ENCODE measurements around the gene NME5. TPM values are rescaled to one million over a fixed set of nuclear protein-coding genes. Genes with fewer than 3 reads are reported as not detected.

The NME5 gene, protein sequence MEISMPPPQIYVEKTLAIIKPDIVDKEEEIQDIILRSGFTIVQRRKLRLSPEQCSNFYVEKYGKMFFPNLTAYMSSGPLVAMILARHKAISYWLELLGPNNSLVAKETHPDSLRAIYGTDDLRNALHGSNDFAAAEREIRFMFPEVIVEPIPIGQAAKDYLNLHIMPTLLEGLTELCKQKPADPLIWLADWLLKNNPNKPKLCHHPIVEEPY
- not detected in 2 replicates for total RNA-seq (2014; rRNA removed; shearing (Covaris generic))

DNA sequence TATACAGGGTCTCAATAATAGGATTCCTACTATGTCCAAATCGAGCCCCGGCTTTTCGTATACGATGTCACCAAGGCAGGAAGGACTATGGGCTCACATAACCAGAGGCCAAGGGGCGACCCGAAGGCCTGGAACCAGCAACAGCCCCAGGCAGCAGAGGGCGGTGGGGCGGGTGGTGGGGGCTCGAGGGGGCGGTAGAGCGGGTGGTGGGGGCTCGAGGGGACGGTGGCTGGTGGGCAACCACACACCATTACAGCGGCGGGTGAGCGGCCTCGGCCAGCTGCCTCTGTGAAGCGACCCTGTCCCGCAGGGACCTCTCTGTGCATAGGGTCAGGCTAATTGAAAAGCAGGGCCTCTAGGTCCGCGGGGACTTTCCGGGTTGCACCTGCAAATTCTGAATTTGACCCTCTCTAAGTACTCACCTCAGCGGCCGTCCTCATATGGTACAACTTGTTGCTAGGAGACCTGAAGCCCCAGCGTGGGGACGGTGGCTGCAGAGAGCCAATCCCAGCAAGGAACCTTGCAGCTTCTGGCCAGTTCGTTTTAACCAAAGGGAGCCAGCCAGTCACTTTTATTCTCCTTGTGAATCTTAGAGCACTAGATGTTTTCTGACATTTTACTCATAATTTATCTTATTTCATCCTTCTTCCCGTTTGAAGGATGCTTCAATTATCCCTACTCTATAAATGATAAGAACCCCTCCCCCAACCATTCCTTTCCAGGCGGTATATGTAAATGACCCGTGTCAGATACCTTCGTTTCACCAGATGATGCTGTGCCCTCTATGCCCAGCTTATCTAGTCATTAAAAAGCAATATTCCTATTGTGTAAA, at the start of gene NME5:
Gene NME5 (minus strand): TSS at position 480 of the 832 bp plus-strand sequence. CDS start 648 bp downstream, outside the sequence.

DNA sequence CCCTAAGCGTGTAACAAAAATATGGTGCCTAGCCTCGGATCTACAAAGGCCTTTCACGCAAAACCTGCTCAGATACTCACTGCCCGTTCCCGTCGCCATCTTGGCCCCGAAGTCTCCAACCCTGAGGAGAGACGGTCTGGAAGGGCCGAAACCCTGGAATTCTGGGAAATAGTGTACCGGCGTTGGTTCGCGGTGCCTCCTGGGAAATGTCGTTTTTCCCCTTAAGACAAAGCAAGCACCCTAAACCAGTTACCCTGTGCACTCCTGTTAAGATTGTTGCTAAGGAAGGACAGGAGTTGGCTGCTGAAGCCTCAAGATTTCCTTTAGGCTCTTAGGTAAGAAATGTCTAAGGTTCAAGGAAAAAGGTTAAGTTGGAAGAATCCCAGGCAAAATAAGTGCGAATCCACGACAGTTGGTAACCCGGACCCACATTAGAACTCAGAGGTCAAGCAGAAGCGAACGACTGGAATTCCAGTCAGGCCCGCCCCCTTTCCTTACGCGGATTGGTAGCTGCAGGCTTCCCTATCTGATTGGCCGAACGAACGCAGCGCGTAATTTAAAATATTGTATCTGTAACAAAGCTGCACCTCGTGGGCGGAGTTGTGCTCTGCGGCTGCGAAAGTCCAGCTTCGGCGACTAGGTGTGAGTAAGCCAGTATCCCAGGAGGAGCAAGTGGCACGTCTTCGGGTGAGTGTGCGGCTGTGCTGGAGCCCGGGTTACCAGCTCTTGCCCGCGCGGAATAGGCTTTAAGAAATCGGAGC, 39.5 kb upstream of the NME5 start, which contains the start of the genes BRD8 and KIF20A:
Gene BRD8 (minus strand): TSS at position 115 of the 761 bp plus-strand sequence. CDS start 16 bp downstream, at position 99.
Gene KIF20A (plus strand): TSS at position 597 of the 761 bp plus-strand sequence. CDS start 569 bp downstream, outside the sequence.

DNA sequence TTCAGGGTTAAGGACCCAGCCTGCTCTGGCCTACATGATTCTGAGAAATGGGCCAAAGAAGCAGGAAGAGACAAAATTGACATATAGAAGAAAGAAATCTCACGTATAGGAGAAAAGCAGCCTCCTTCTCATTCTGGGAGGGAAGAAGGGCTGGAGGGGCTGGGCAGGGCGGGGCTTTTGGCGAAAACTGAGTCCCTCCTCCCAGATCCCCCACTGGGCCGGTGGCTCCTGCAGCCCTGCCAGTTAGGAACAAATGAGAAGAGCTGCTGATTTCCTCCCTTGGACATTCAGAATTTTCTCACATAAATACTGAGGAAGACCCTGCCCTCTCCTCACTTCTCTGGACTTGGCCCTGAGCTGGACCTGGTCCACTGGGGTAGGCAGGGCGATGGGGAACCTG, 55.5 kb downstream of the NME5 start, which contains the start of gene WNT8A:
Gene WNT8A (plus strand): TSS at position 332 of the 400 bp plus-strand sequence. CDS start 95 bp downstream, outside the sequence.

Small RNAs within 50 kb of the gene (small RNA-seq; reads per million reads assigned to genes)
- not detected for gene RNU6-1148P
- not detected for gene RNU6-460P
- not detected for gene RNU6-888P

Other genes with a start within 250 kb of the NME5 start
- not detected in 2 replicates for gene PKD2L2, start 250.0 kb downstream of the NME5 start, total RNA-seq (2014; rRNA removed; shearing (Covaris generic))
- 11.3 and 14.4 TPM in 2 replicates for gene FAM13B, start 106.3 kb downstream of the NME5 start, total RNA-seq (2014; rRNA removed; shearing (Covaris generic))
- not detected in 2 replicates for gene WNT8A, start 55.4 kb downstream of the NME5 start, total RNA-seq (2014; rRNA removed; shearing (Covaris generic))
- 53.7 and 56.9 TPM in 2 replicates for gene BRD8, start 39.2 kb upstream of the NME5 start, total RNA-seq (2014; rRNA removed; shearing (Covaris generic))
- gene KIF20A, start 39.7 kb upstream of the NME5 start, total RNA-seq (2014; rRNA removed; shearing (Covaris generic)): 60.6 and 61.7 TPM in 2 replicates
- 23.9 and 28.7 TPM in 2 replicates for gene CDC23, start 73.9 kb upstream of the NME5 start, total RNA-seq (2014; rRNA removed; shearing (Covaris generic))
- gene GFRA3, start 135.2 kb upstream of the NME5 start, total RNA-seq (2014; rRNA removed; shearing (Covaris generic)): 0.08 TPM in 1 of 2 replicates, not detected in the other
- 15.4 and 17.2 TPM in 2 replicates for gene CDC25C, start 192.4 kb upstream of the NME5 start, total RNA-seq (2014; rRNA removed; shearing (Covaris generic))
- 37.4 and 39.6 TPM in 2 replicates for gene FAM53C, start 198.8 kb upstream of the NME5 start, total RNA-seq (2014; rRNA removed; shearing (Covaris generic))
- gene KDM3B, start 213.3 kb upstream of the NME5 start, total RNA-seq (2014; rRNA removed; shearing (Covaris generic)): 31.7 and 32.9 TPM in 2 replicates

All from A375 (cell line).